Fibroblast of upper back skin (primary cell): ENCODE results near the gene EFNA3.

Experiments
- DNase-seq: peaks from one replicate; pipeline ENCODE4 v3.0.0-alpha.2; 2013

The EFNA3 gene

DNA sequence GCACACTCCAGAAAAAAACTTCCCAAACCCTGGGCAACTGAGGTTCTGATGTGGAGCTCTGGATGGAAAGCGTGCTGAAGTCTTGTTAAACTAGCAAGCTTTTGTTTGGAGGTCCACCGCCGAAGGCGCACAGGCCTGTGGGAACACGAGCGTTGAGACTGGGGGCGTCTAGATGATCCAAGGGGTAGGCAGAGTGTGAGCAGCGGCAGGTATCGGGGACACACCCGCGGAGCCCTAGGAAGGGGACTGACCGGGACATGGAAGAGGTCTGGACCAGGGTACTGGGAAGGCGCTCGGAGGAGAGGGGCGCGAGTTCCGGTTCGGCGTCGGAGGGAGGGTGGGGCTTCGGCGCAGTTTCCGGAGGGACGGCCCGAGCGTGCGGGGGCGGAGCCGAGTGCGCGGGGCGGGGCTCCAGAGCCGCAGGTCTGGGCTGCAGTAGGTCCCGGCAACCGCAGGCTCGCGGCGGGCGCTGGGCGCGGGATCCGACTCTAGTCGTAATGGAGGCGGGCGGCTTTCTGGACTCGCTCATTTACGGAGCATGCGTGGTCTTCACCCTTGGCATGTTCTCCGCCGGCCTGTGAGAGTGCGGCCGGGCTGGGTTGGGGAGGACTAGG, 56.9 kb downstream of the EFNA3 start, which contains the start of gene SLC50A1:
Gene SLC50A1, plus strand, starts transcription at position 438 of the 614 bp plus-strand sequence. Its CDS starts 60 bp downstream, at position 498.
- peak; percentile 93 for DNase-seq

DNA sequence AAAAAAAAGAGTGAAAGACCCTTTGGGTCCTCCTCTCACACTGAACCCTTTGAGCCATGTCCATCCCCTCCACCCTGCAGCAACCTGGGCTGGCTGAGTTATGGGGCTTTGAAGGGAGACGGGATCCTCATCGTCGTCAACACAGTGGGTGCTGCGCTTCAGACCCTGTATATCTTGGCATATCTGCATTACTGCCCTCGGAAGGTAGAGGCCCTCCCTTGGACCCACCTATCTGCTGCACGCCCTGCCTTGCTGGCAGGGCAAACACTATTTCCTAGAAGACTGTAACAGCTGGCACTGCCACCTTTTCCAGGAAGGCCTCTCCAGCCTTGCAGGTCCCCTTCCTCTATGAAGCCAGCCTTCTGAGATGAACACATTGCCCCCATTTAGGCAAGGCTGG, 58.1 kb downstream of the EFNA3 start:
- DNase-seq, result no peak
